ENCODE measurements around the gene NETO1. TPM values are rescaled to one million over a fixed set of nuclear protein-coding genes. Genes with fewer than 3 reads are reported as not detected.

NETO1 gene
- total and polyA plus RNA-seq, 2 of the 4 experiments (the other 2 are of a cell fraction), result 0.29 to 0.36 TPM

- Histone ChIP-seq H2AFZ (replicated peaks; ENCODE audit: low read length, poor library complexity) (no peak overlapping the region), H3K4ac (ENCODE audit: low read depth, low read length) (no peak overlapping the region), H3K9me3 (ENCODE audit: control insufficient read depth, insufficient read depth, low read length) (peaks cover 2% of the 10 kb centered on the region), H3K4me3 (ENCODE audit: insufficient read depth, low read depth, low read length) (no peak overlapping the region), H4K20me1 (ENCODE audit: insufficient read depth, low read length) (no peaks in the 10 kb centered on the region), H2AK5ac (ENCODE audit: low read depth, low read length) (no peak overlapping the region), H2BK15ac (ENCODE audit: low read depth, low read length) (no peak overlapping the region), H4K91ac (ENCODE audit: insufficient read depth, low read depth, low read length) (no peak overlapping the region), H3K36me3 (ENCODE audit: control insufficient read depth, insufficient read depth, low read length) (no peaks in the 10 kb centered on the region), H3K18ac (ENCODE audit: low read depth, low read length) (no peak overlapping the region), H2AK9ac (replicated peaks; ENCODE audit: low read depth, low read length, poor library complexity) (no peak overlapping the region), H3K56ac (ENCODE audit: extremely low read depth, insufficient read depth, low read length) (no peak overlapping the region), H3K23ac (ENCODE audit: low read depth, low read length) (no peak overlapping the region), H2BK20ac (ENCODE audit: low read depth, low read length) (no peak overlapping the region), H3K27me3 (ENCODE audit: control insufficient read depth, insufficient read depth, low read length) (no peaks in the 10 kb centered on the region), H3K14ac (replicated peaks; ENCODE audit: low read depth, low read length) (no peak overlapping the region), H3K27ac (ENCODE audit: insufficient read depth, low read length) (no peak overlapping the region), H3K79me1 (ENCODE audit: low read depth in 1 of 2, low read length in 2 of 2) (no peaks in the 10 kb centered on the region), H2BK5ac (ENCODE audit: low read depth, low read length, poor library complexity, severe bottlenecking) (no peak overlapping the region), H3K9ac (ENCODE audit: low read depth, low read length) (no peak overlapping the region), H2BK120ac (ENCODE audit: low read depth, low read length) (no peak overlapping the region), H4K5ac (ENCODE audit: low read depth, low read length) (no peak overlapping the region), H3K4me2 (ENCODE audit: low read depth, low read length) (no peak overlapping the region), H4K8ac (ENCODE audit: low read depth in 2 of 2, low read length in 2 of 2) (no peak overlapping the region), H3K9me1 (ENCODE audit: insufficient read depth, low read length) (no peaks in the 10 kb centered on the region), H3K4me1 (ENCODE audit: control insufficient read depth, insufficient read depth, low read length) (no peaks in the 10 kb centered on the region)
- no peak for DNase-seq
- no peak for ATAC-seq (ENCODE audit: low read depth)
- no TSS peak for BruUV-seq (replicated peaks)
- ChIA-PET POLR2A (ENCODE audit: unreplicated experiment) (no interaction called here), CTCF (no interaction called here)
- 40% methylated on average over 7 of the region's 7 CpGs; no CpG with 5 or more reads in 1 of the 2 experiments for WGBS, 2 experiments (ENCODE audit: extremely low coverage in 2 of 2, insufficient read length in 1 of 2)
- intact Hi-C loops (cut with micrococcal nuclease) (no loop called here), in situ Hi-C loops (cut with MboI; ENCODE audit: low sequenced_read_pairs) (no loop called here), dilution Hi-C loops (cut with HindIII; ENCODE audit: low sequenced_read_pairs, unreplicated experiment) (no loop called here)
- TF ChIP-seq FOS (IDR thresholded peaks at IDR 0.05; ENCODE audit: low read depth, low read length) (no peak), MAZ (IDR thresholded peaks at IDR 0.05; ENCODE audit: borderline replicate concordance, low read depth, low read length) (no peak), MXI1 (IDR thresholded peaks at IDR 0.05; ENCODE audit: borderline replicate concordance, low read depth, low read length) (no peak), CEBPB (IDR thresholded peaks at IDR 0.05; ENCODE audit: low read depth, low read length) (no peak), BHLHE40 (IDR thresholded peaks at IDR 0.05; ENCODE audit: low read depth, low read length) (no peak), MAFK (IDR thresholded peaks at IDR 0.05; ENCODE audit: low read depth, low read length) (no peak), CTCF (conservative IDR thresholded peaks at IDR 0.05; ENCODE audit: low read depth, low read length) (no peak), RAD21 (IDR thresholded peaks at IDR 0.05; ENCODE audit: low read length) (no peak), RFX5 (IDR thresholded peaks at IDR 0.05; ENCODE audit: low read depth, low read length) (no peak)
- TF ChIP-seq, protein P1, sequence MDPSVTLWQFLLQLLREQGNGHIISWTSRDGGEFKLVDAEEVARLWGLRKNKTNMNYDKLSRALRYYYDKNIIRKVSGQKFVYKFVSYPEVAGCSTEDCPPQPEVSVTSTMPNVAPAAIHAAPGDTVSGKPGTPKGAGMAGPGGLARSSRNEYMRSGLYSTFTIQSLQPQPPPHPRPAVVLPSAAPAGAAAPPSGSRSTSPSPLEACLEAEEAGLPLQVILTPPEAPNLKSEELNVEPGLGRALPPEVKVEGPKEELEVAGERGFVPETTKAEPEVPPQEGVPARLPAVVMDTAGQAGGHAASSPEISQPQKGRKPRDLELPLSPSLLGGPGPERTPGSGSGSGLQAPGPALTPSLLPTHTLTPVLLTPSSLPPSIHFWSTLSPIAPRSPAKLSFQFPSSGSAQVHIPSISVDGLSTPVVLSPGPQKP (IDR thresholded peaks at IDR 0.05; ENCODE audit: borderline replicate concordance, low read depth, low read length), result no peak
- TF ChIP-seq, protein P2, sequence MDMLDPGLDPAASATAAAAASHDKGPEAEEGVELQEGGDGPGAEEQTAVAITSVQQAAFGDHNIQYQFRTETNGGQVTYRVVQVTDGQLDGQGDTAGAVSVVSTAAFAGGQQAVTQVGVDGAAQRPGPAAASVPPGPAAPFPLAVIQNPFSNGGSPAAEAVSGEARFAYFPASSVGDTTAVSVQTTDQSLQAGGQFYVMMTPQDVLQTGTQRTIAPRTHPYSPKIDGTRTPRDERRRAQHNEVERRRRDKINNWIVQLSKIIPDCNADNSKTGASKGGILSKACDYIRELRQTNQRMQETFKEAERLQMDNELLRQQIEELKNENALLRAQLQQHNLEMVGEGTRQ (IDR thresholded peaks at IDR 0.05; ENCODE audit: low read depth, low read length), result no peak
Observed at GRCh38 chr18:72811047-72811446, 56.7 kb downstream of the NETO1 start.
